ENCODE results near the gene KRTAP4-9.

DNA sequence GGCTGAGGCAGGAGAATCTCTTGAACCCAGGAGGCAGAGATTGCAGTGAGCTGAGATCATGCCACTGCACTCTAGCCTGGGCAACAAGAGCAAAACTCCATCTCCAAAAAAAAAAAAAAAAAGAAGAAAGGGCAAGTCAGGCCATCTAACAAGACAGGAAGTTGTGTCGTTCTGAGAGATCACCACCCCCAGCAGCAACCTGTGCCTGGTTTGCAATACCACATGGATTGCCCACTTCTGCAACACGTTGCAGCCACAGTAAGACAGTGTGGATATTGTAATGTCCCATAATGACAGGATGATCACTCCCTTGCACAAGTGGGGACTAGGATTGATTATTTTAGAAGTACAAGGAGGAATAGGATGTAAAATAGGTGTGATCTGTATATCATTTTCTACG is 36.2 kb upstream of the KRTAP4-9 start:
- TF ChIP-seq, protein P1, sequence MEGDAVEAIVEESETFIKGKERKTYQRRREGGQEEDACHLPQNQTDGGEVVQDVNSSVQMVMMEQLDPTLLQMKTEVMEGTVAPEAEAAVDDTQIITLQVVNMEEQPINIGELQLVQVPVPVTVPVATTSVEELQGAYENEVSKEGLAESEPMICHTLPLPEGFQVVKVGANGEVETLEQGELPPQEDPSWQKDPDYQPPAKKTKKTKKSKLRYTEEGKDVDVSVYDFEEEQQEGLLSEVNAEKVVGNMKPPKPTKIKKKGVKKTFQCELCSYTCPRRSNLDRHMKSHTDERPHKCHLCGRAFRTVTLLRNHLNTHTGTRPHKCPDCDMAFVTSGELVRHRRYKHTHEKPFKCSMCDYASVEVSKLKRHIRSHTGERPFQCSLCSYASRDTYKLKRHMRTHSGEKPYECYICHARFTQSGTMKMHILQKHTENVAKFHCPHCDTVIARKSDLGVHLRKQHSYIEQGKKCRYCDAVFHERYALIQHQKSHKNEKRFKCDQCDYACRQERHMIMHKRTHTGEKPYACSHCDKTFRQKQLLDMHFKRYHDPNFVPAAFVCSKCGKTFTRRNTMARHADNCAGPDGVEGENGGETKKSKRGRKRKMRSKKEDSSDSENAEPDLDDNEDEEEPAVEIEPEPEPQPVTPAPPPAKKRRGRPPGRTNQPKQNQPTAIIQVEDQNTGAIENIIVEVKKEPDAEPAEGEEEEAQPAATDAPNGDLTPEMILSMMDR (IDR thresholded peaks at IDR 0.05; ENCODE audit: low read depth, low read length, poor library complexity, severe bottlenecking): no peak
- TF ChIP-seq EZH2phosphoT487 (IDR thresholded peaks at IDR 0.05; ENCODE audit: borderline replicate concordance, low read length): no peak

All from DOHH2 (cell line).